LNCAP (cell line): ENCODE data around the gene ITGB1BP1.

ENCODE experiments used
- TF ChIP-seq, protein P1 (sequence below): fragments of 450-650 bp; IDR thresholded peaks from 2 replicates; pipeline ENCODE4 v1.5.1; 2017; ENCODE audit warnings: mild to moderate bottlenecking

ITGB1BP1 gene

DNA sequence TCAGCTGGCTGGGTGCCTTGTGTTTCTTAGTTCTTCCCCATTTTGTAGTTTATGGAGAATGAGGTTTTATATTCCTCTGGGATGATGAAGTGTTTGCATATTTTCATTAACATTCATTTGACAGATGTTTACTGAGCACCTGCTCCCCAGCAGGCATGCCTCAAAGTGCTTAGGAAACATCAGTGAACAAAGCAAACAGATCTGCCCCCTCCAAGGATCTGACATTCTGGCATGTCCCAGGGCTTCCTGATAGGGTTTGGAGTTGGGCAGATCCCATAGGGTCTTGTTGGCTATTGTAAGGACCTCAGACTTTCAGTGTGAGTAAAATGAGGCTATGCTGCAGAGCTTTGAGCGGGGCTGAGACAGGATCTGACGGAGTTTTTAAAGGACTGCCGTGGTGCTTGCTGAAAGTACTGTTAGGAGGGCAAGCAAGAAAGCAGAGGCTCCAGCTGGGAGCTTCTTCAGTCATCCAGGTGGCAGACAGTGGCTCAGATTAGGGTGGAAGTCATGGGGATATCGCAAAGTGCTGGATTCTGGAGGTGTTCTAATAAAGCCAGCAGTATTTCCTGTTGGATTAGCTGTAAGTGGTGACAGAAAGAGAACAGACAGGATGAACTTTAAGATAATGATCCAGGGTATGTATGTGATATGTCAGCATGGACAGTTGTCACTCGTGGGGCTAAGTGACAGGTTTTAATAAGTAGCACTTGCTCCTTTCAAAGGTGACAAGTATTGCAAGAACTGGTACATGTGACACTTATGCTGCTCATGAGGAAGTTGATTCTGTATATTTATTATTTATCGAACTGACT is 39.8 kb upstream of the ITGB1BP1 start:
- TF ChIP-seq, protein P1, sequence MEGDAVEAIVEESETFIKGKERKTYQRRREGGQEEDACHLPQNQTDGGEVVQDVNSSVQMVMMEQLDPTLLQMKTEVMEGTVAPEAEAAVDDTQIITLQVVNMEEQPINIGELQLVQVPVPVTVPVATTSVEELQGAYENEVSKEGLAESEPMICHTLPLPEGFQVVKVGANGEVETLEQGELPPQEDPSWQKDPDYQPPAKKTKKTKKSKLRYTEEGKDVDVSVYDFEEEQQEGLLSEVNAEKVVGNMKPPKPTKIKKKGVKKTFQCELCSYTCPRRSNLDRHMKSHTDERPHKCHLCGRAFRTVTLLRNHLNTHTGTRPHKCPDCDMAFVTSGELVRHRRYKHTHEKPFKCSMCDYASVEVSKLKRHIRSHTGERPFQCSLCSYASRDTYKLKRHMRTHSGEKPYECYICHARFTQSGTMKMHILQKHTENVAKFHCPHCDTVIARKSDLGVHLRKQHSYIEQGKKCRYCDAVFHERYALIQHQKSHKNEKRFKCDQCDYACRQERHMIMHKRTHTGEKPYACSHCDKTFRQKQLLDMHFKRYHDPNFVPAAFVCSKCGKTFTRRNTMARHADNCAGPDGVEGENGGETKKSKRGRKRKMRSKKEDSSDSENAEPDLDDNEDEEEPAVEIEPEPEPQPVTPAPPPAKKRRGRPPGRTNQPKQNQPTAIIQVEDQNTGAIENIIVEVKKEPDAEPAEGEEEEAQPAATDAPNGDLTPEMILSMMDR: no peak

DNA sequence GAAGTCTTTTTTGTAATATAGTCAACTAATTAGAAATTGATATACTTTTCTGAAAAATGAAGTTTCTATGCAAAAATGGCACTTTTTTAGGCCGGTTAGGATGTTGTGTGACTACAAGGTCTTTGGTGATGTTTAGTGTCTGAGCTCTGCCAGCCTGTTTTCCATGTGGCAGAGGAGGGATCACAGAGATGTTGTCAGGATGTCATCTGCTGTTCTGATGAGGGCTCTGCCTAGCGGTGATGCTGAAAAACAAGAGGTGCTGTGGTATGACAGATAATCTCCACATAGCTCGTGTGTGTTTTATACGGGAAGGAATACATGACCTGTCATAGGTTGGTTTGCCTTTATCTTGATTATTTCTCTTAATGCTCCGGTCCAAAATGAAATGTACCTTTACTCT is 39.0 kb upstream of the ITGB1BP1 start:
- TF ChIP-seq, protein P1: no peak

DNA sequence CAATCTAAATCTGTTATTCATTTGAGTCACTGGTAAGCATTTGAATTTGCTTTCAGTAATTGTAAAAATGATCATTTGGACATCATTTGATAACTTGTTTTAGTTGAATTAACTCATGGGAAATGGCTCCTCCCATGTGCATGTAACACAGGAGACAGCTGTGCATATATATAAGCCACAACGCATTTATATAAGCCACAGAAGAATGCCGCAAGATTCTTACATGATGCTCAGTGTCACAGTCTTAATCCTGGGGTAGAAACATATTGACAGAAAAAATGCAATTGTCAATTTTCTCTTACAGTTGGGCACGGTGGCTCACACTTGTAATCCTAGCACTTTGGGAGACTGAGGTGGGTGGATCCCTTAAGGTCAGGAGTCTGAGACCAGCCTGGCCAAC is 37.8 kb upstream of the ITGB1BP1 start:
- TF ChIP-seq, protein P1: no peak

DNA sequence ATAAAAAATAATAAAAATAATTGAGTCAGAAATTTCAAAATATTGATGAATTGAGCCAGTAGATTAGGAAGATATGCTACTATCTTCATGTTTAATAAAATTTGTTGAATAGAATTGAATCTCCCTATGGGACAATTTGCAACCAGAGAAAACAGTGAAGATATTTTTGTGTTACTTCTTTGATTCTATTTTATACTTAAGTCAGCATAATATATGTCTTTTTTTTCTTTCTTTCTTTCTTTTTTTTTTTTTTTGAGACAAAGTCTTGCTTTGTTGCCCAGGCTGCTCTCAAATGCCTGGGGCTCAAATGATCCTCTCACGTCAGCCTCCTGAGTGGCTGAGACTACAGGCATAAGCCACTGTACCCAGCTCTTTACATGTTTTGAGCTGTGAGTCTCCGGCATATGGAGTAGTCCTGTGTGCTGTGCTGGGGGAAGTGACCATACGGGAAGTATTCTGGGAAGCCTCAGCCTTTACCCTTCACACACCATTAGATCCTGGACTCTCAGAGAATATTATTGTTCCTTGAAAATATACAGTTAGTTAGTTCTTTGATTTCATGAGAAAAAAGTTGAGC is 37.2 kb upstream of the ITGB1BP1 start:
- TF ChIP-seq, protein P1: no peak

DNA sequence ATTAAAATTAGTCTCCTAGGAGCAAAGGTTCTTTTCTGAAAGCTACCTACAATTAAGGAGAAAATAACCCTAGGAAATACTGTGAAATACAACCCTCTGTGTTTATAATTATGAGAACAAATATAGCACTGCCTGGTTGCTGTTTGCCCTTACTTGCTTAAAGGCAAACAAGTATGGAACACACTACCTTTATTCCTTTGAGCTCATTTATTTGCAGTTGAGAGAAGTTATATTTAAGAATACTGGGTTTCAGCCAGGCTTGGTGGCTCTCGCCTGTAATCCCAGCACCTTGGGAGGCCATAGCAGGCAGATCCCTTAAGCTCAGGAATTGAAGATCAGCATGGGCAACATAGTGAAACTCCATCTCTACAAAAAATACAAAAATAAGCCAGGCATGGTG is 27.9 kb upstream of the ITGB1BP1 start:
- TF ChIP-seq, protein P1: no peak

DNA sequence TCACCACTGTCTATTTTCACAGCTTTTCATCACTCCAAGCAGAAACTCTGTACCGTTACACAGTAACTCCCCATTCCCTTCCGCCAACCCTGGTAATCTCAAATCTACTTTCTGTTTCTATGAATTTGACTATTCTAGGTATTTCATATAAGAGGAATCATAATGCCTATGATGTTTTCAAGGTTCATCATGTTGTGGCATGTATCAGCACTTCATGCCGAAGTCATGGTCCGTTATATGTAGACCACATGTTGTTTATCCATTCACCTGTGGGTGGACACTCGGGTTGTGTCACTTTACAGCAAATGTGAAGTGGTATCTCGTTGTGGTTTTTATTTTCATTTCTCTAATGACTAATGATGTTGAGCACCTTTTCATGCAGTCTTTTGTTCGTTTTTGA is 21.8 kb upstream of the ITGB1BP1 start:
- TF ChIP-seq, protein P1: no peak

DNA sequence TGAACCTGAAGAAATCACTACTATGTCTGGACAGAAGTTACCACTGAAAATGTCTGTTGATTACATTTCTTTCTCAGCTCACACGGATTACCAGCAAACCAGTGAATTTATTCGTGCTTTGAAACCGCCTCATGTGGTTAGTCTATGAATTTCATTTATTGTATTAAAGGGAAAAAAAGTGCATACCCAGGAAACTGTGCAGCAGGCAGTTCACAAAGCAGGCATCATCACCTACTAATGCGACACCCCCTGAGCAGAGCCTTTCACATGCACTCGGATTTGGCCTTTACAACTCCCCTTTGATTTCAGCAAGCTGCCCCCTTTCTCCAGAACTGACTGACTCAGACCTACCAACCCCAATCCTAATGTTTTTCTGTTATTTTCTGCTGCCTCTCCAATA is 20.2 kb upstream of the ITGB1BP1 start:
- TF ChIP-seq, protein P1: no peak
